ENCODE measurements around the gene GIGYF2. TPM values are rescaled to one million over a fixed set of nuclear protein-coding genes. Genes with fewer than 3 reads are reported as not detected.

Gene GIGYF2
- total and polyA plus RNA-seq, 2 of the 13 experiments (the other 11 are each of a cell fraction or from before 2014, with no cell fraction given) = 44.9 to 73.5 TPM

DNA sequence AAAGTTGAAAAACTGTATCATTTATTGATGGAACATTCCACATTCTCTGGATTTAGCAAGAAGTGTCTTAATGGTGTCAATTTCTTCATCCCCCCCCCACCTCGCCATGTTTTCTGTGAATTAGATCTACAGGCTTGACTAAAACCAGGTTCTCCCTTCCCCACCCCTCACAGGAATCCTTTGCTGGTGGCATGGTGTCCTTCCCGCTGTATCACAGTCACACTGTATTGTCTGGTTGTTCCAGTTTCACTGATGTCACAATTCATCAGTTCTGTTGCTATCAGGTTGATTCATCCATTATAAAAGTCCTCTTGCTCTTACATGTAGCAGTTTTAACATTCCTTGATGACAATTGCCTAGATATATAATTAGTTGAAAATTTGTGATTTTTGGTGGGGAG is 166.9 kb downstream of the GIGYF2 start:
- in situ Hi-C loops (cut with HindIII; ENCODE audit: extremely low pct_ligation_motif_present, low pct_unique_long_range_greater_than_20kb) (no loop called here), intact Hi-C loops (cut with micrococcal nuclease; ENCODE audit: unreplicated experiment) (no loop called here)
- Histone ChIP-seq H2AFZ (ENCODE audit: low read length) (no peak overlapping the region), H3K4me2 (ENCODE audit: low read depth, low read length) (no peak overlapping the region), H4K20me1 (ENCODE audit: insufficient read depth, low read length) (no peaks in the 10 kb centered on the region), H3K4me1 (ENCODE audit: insufficient read depth, low read length) (peaks cover 56% of the 10 kb centered on the region), H3K4me3 (replicated peaks in 1 of 3; ENCODE audit: insufficient read depth in 1 of 3, low read depth in 2 of 3, low read length in 3 of 3) (no peak overlapping the region), H3K79me2 (ENCODE audit: insufficient read depth, low read length) (no peaks in the 10 kb centered on the region), H3K27ac (ENCODE audit: extremely low read length, insufficient read depth, low read length) (no peak overlapping the region), H3K9ac (ENCODE audit: insufficient read depth, low read depth, low read length) (no peak overlapping the region), H3K9me3 (ENCODE audit: low read length) (no peaks in the 10 kb centered on the region), H3K36me3 (replicated peaks in 1 of 2; ENCODE audit: control insufficient read depth in 1 of 2, insufficient read depth in 2 of 2, low read length in 2 of 2) (0 out of 5 replicates have a peak, but pooled peaks cover under 1 to 3% of the 10 kb centered on the region in 2 experiments), H3K27me3 (ENCODE audit: control insufficient read depth in 1 of 2, insufficient read depth in 2 of 2, low read length in 2 of 2) (no peaks in the 10 kb centered on the region)
- no TSS peak for BruUV-seq (replicated peaks)
- FAIRE-seq = no peak
- ChIA-PET POLR2A (no interaction called here), CTCF (ENCODE audit: low intra/inter-chr PET ratio, low total read pairs) (no interaction called here)
- no peak for DNase-seq (ENCODE audit: low spot score)
- TF ChIP-seq HES4 (CRISPR knock-in tag; IDR thresholded peaks at IDR 0.05; ENCODE audit: borderline replicate concordance) = no peak
- TF ChIP-seq SYNCRIP (IDR thresholded peaks at IDR 0.05; ENCODE audit: insufficient read depth, low read depth, low read length) = no peak
- no peak for TF ChIP-seq KLF6 (CRISPR knock-in tag; IDR thresholded peaks at IDR 0.05)
- no peak for TF ChIP-seq RFXAP (CRISPR knock-in tag; IDR thresholded peaks at IDR 0.05; ENCODE audit: borderline replicate concordance)
- TF ChIP-seq ZNF850 (CRISPR knock-in tag; conservative IDR thresholded peaks at IDR 0.05) = no peak
- TF ChIP-seq, protein P1, sequence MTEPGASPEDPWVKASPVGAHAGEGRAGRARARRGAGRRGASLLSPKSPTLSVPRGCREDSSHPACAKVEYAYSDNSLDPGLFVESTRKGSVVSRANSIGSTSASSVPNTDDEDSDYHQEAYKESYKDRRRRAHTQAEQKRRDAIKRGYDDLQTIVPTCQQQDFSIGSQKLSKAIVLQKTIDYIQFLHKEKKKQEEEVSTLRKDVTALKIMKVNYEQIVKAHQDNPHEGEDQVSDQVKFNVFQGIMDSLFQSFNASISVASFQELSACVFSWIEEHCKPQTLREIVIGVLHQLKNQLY (CRISPR knock-in tag; IDR thresholded peaks at IDR 0.05) = no peak
- TF ChIP-seq, protein P2, sequence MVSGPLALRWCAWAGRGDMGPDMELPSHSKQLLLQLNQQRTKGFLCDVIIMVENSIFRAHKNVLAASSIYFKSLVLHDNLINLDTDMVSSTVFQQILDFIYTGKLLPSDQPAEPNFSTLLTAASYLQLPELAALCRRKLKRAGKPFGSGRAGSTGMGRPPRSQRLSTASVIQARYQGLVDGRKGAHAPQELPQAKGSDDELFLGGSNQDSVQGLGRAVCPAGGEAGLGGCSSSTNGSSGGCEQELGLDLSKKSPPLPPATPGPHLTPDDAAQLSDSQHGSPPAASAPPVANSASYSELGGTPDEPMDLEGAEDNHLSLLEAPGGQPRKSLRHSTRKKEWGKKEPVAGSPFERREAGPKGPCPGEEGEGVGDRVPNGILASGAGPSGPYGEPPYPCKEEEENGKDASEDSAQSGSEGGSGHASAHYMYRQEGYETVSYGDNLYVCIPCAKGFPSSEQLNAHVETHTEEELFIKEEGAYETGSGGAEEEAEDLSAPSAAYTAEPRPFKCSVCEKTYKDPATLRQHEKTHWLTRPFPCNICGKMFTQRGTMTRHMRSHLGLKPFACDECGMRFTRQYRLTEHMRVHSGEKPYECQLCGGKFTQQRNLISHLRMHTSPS (CRISPR knock-in tag; IDR thresholded peaks at IDR 0.05; ENCODE audit: low read depth) = no peak
- ATAC-seq = no peak
- WGBS (ENCODE audit: low lambda C conversion rate) = 98% methylated on average over 2 of the region's 2 CpGs
